NCI-H1048 (cell line): ENCODE data around the gene MAGEB17.

Experiments used
- DNase-seq: peaks from one replicate; lab custom pipeline; 2025; lab: John Stamatoyannopoulos, UW

Gene MAGEB17

GRCh38 chrX:16210061-16210460 is 42.8 kb downstream of the MAGEB17 start:
- DNase-seq = no peak

- DNase-seq = no peak
Measured at GRCh38 chrX:16212024-16212423, 44.7 kb downstream of the MAGEB17 start.

GRCh38 chrX:16212436-16212835 is 45.2 kb downstream of the MAGEB17 start:
- DNase-seq = no peak

- DNase-seq = no peak
Measured at GRCh38 chrX:16213961-16214360, 46.7 kb downstream of the MAGEB17 start.

- DNase-seq = no peak
Measured at GRCh38 chrX:16215660-16216059, 48.4 kb downstream of the MAGEB17 start.
